ENCODE data around the gene EXOC4. TPM values are rescaled to one million over a fixed set of nuclear protein-coding genes. Genes with fewer than 3 reads are reported as not detected.

EXOC4 gene
- total RNA-seq, 1 experiment from 2014 or later: 71.0 TPM

DNA sequence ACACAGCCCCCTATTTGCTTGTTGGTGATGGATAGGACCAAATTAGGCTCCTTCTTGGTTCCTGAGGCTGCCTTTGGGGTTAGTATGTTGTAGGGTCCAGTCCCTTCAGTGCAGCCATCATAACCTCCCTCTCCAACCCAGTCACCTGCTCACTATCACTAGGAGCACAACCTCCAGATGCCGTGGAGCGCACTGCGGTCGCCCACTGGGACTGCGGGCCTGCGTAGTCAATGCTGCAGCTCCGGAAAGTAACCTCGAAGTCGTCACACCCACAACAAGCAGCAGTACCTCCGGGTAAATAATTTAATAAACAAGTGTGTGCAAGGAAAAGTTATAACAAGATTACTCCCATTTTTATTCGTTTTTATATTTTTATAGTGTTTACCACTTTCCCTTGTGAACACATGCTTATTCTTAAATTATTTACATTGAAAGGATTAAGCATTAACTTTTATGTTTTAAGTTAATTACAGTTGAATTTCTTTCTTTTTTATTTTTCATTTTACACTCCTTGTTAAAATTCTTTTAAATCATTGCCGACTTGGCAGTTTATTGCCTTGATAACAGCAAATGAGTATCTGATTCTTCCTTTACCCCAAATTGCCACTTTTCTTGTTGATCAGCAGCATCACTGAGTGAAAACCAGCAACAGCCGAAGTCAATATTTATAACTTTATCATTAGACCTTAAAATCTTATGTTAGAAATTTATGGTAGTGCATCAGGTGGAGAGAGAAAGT is 474.8 kb downstream of the EXOC4 start:
- BruUV-seq (replicated peaks): no TSS peak
- POLR2A ChIA-PET: no interaction called here
- Histone ChIP-seq H3K27ac (ENCODE audit: low read length) (no peak overlapping the region), H3K4me3 (ENCODE audit: low read depth in 2 of 2, low read length in 2 of 2) (no peak overlapping the region), H3K36me3 (ENCODE audit: control insufficient read depth, insufficient read depth, low read length) (no peaks in the 10 kb centered on the region), H3K27me3 (ENCODE audit: control insufficient read depth, insufficient read depth, low read length) (no peaks in the 10 kb centered on the region), H3K4me1 (ENCODE audit: control insufficient read depth, insufficient read depth, low read length) (no peaks in the 10 kb centered on the region), H3K9me3 (ENCODE audit: control insufficient read depth, insufficient read depth, low read depth, low read length) (no peaks in the 10 kb centered on the region)
- TF ChIP-seq POLR2AphosphoS5 (IDR thresholded peaks at IDR 0.05; ENCODE audit: low read depth, low read length) (no peak), SIN3A (IDR thresholded peaks at IDR 0.05; ENCODE audit: borderline replicate concordance, insufficient read depth, low read depth, low read length) (no peak), REST (IDR thresholded peaks at IDR 0.05; ENCODE audit: insufficient read depth in 1 of 2, low read depth in 2 of 2, low read length in 1 of 2) (no peak)
- TF ChIP-seq, protein P1, sequence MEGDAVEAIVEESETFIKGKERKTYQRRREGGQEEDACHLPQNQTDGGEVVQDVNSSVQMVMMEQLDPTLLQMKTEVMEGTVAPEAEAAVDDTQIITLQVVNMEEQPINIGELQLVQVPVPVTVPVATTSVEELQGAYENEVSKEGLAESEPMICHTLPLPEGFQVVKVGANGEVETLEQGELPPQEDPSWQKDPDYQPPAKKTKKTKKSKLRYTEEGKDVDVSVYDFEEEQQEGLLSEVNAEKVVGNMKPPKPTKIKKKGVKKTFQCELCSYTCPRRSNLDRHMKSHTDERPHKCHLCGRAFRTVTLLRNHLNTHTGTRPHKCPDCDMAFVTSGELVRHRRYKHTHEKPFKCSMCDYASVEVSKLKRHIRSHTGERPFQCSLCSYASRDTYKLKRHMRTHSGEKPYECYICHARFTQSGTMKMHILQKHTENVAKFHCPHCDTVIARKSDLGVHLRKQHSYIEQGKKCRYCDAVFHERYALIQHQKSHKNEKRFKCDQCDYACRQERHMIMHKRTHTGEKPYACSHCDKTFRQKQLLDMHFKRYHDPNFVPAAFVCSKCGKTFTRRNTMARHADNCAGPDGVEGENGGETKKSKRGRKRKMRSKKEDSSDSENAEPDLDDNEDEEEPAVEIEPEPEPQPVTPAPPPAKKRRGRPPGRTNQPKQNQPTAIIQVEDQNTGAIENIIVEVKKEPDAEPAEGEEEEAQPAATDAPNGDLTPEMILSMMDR (IDR thresholded peaks at IDR 0.05): no peak
- no peak for ATAC-seq
- no peak for DNase-seq (ENCODE audit: low read depth, low spot score)
- intact Hi-C loops (cut with micrococcal nuclease; ENCODE audit: unreplicated experiment): no loop called here
- in situ Hi-C loops (cut with HindIII; ENCODE audit: low pct_unique_long_range_greater_than_20kb, low sequenced_read_pairs): no loop called here
- CTCF ChIA-PET: no interaction called here

- H3K27me3 ChIP-seq (ENCODE audit: control insufficient read depth, insufficient read depth, low read length): no peaks in the 10 kb centered on the region
- H3K4me3 ChIP-seq (ENCODE audit: low read depth in 2 of 2, low read length in 2 of 2): no peak overlapping the region
- in situ Hi-C loops (cut with HindIII; ENCODE audit: low pct_unique_long_range_greater_than_20kb, low sequenced_read_pairs) (no loop called here), intact Hi-C loops (cut with micrococcal nuclease; ENCODE audit: unreplicated experiment) (no loop called here)
- no peaks in the 10 kb centered on the region for H3K36me3 ChIP-seq (ENCODE audit: control insufficient read depth, insufficient read depth, low read length)
- no peak overlapping the region for H3K27ac ChIP-seq (ENCODE audit: low read length)
- POLR2A ChIA-PET: no interaction called here
- ATAC-seq (no peak), DNase-seq (ENCODE audit: low read depth, low spot score) (no peak)
- no peaks in the 10 kb centered on the region for H3K4me1 ChIP-seq (ENCODE audit: control insufficient read depth, insufficient read depth, low read length)
- CTCF ChIA-PET: no interaction called here
- TF ChIP-seq POLR2AphosphoS5 (IDR thresholded peaks at IDR 0.05; ENCODE audit: low read depth, low read length) (no peak), REST (IDR thresholded peaks at IDR 0.05; ENCODE audit: insufficient read depth in 1 of 2, low read depth in 2 of 2, low read length in 1 of 2) (no peak), TCF7L2 (IDR thresholded peaks at IDR 0.05; ENCODE audit: low read depth, low read length) (no peak), SIN3A (IDR thresholded peaks at IDR 0.05; ENCODE audit: borderline replicate concordance, insufficient read depth, low read depth, low read length) (no peak)
- TF ChIP-seq, protein P1 (IDR thresholded peaks at IDR 0.05): no peak
- BruUV-seq (replicated peaks): no TSS peak
- no peaks in the 10 kb centered on the region for H3K9me3 ChIP-seq (ENCODE audit: control insufficient read depth, insufficient read depth, low read depth, low read length)
Observed at GRCh38 chr7:133730360-133730759, 477.5 kb downstream of the EXOC4 start.

Data from Panc1 (cell line).